ENCODE measurements around the gene MNX1. TPM values are rescaled to one million over a fixed set of nuclear protein-coding genes. Genes with fewer than 3 reads are reported as not detected.

The MNX1 gene
- total RNA-seq, 2 donors from 2014 or later = not detected

GRCh38 chr7:156962897-156963296 is 47.6 kb downstream of the MNX1 start:
- ATAC-seq (replicated peaks) = no peak
- H3K9me3 Mint-ChIP-seq = no peaks in the 10 kb centered on the region
- no peaks in the 10 kb centered on the region for H3K27me3 Mint-ChIP-seq
- no peak overlapping the region for H3K4me3 Mint-ChIP-seq
- peaks cover 7% of the 10 kb centered on the region for H3K4me1 Mint-ChIP-seq
- H3K36me3 Mint-ChIP-seq (ENCODE audit: low read depth) = peaks cover 100% of the 10 kb centered on the region
- no peak overlapping the region for H3K27ac Mint-ChIP-seq

GRCh38 chr7:156962145-156962544 is 48.3 kb downstream of the MNX1 start:
- H3K9me3 Mint-ChIP-seq = no peaks in the 10 kb centered on the region
- H3K36me3 Mint-ChIP-seq (ENCODE audit: low read depth) = peaks cover 100% of the 10 kb centered on the region
- no peak overlapping the region for H3K4me3 Mint-ChIP-seq
- H3K4me1 Mint-ChIP-seq = peaks cover 7% of the 10 kb centered on the region
- no peak overlapping the region for H3K27ac Mint-ChIP-seq
- no peak for ATAC-seq (replicated peaks)
- H3K27me3 Mint-ChIP-seq = no peaks in the 10 kb centered on the region

- Mint-ChIP-seq H3K4me3 (no peak overlapping the region), H3K36me3 (ENCODE audit: low read depth) (peaks cover 100% of the 10 kb centered on the region), H3K4me1 (peaks cover 7% of the 10 kb centered on the region), H3K27me3 (no peaks in the 10 kb centered on the region), H3K27ac (no peak overlapping the region), H3K9me3 (no peaks in the 10 kb centered on the region)
- ATAC-seq (replicated peaks) = peak; percentile 19
Measured at GRCh38 chr7:156956727-156957126, 53.7 kb downstream of the MNX1 start.

GRCh38 chr7:156954941-156955340 is 55.5 kb downstream of the MNX1 start:
- H3K27me3 Mint-ChIP-seq = no peaks in the 10 kb centered on the region
- peaks cover 97% of the 10 kb centered on the region for H3K36me3 Mint-ChIP-seq (ENCODE audit: low read depth)
- no peak overlapping the region for H3K4me3 Mint-ChIP-seq
- ATAC-seq (replicated peaks) = no peak
- H3K9me3 Mint-ChIP-seq = no peaks in the 10 kb centered on the region
- H3K4me1 Mint-ChIP-seq = peaks cover 6% of the 10 kb centered on the region
- no peak overlapping the region for H3K27ac Mint-ChIP-seq

Other genes with a start within 250 kb of the MNX1 start
- 10 to 100 TPM; 38.7 to 48.0 TPM for gene LMBR1, start 117.5 kb downstream of the MNX1 start, total RNA-seq
- gene NOM1, start 61.0 kb downstream of the MNX1 start, total RNA-seq = 10 to 100 TPM; 20.5 to 37.4 TPM
- gene UBE3C, start 128.3 kb upstream of the MNX1 start, total RNA-seq = 10 to 100 TPM; 58.8 to 75.9 TPM

Measured in activated T-helper 17 cell treated with anti-CD3 and anti-CD28 coated beads, Interleukin-2, amount 50 U/mL, for 72 hours (primary cell).